Transverse colon (tissue), 4 donors: ENCODE data around the gene PRRT1.

Experiments
- EP300 ChIP-seq: sonication (generic); formaldehyde crosslinking; IDR thresholded peaks from one replicate; pipeline ENCODE4 v1.6.1; 2017; ENCODE audit warnings: antibody characterized with exemption, low read depth
- POLR2A ChIP-seq: fragments of 450-650 bp; IDR thresholded peaks from one replicate; pipeline ENCODE4 v1.6.1; 2016; ENCODE audit warnings: antibody characterized with exemption, mild to moderate bottlenecking, moderate library complexity
- POLR2AphosphoS5 ChIP-seq, 3 donors: sonication (generic); formaldehyde crosslinking; IDR thresholded peaks; one replicate each; pipeline ENCODE4 v1.6.1; 2016; ENCODE audit warnings: antibody characterized with exemption in 3 of 3
- TF ChIP-seq, protein P1 (sequence below), 5 experiments: fragments of 200-600 bp in 3 of 5; fragments of 450-650 bp in 2 of 5; sonication (generic) in 3 of 5; IDR thresholded peaks; 1 replicate in 2 of 5; 2 replicates in 3 of 5; pipeline ENCODE4 v1.5.1; 2016 to 2017; ENCODE audit warnings: antibody characterized with exemption in 5 of 5, inconsistent platforms in 3 of 5, mild to moderate bottlenecking in 2 of 5, moderate library complexity in 1 of 5

DNA sequence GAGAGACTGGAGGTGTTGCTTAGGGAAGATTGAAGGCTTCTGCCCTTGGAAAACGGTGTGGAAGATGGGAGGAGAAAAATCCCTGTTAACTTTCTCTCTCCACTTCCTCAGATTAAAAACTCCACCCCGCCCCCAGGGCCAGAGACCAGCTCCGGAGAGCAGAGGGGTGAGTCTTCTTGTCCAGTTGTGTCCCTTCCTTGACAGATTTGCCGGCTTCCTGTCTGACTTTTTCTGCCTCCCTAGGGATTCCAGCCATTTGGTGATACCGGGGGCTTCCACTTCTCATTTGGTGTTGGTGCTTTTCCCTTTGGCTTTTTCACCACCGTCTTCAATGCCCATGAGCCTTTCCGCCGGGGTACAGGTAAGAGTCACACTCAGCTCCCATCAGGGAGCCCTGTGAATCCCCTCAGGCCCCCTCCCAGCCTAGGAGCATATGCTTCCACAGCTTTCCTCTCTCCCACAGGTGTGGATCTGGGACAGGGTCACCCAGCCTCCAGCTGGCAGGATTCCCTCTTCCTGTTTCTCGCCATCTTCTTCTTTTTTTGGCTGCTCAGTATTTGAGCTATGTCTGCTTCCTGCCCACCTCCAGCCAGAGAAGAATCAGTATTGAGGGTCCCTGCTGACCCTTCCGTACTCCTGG is 28.1 kb upstream of the PRRT1 start:
- TF ChIP-seq, protein P1, sequence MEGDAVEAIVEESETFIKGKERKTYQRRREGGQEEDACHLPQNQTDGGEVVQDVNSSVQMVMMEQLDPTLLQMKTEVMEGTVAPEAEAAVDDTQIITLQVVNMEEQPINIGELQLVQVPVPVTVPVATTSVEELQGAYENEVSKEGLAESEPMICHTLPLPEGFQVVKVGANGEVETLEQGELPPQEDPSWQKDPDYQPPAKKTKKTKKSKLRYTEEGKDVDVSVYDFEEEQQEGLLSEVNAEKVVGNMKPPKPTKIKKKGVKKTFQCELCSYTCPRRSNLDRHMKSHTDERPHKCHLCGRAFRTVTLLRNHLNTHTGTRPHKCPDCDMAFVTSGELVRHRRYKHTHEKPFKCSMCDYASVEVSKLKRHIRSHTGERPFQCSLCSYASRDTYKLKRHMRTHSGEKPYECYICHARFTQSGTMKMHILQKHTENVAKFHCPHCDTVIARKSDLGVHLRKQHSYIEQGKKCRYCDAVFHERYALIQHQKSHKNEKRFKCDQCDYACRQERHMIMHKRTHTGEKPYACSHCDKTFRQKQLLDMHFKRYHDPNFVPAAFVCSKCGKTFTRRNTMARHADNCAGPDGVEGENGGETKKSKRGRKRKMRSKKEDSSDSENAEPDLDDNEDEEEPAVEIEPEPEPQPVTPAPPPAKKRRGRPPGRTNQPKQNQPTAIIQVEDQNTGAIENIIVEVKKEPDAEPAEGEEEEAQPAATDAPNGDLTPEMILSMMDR (IDR thresholded peaks at IDR 0.05): no peak
- TF ChIP-seq POLR2A (no peak), POLR2AphosphoS5 (IDR thresholded peaks at IDR 0.05) (no peak), EP300 (no peak)
